ENCODE measurements around the gene GET3.
"Not testable (repeated sequence)": the region's sequence is repeated elsewhere in the genome, so short reads cannot be mapped to it uniquely, and the experiment has no call there.

The GET3 gene

GRCh38 chr19:12792853-12793289, 55.6 kb downstream of the GET3 start:
- Histone ChIP-seq H3K4me2 (peak overlapping the region; percentile 43 to 99 (median 97)), H3K9ac (peak overlapping the region; percentile 92 to 99 (median 98)), H3K4me3 (peak overlapping the region; percentile 90 to 98 (median 96)), H4K20me1 (peaks cover 18 to 34% (median 20%) of the 10 kb centered on the region in 11 experiments), H3K27ac (peak overlapping the region; percentile 95 to 100 (median 99)), H3K36me3 (peaks cover 0 to 12% (median 10%) of the 10 kb centered on the region in 11 experiments; a peak in 14 of 22 replicates), H3K27me3 (no peaks in the 10 kb centered on the region), H3K9me3 (replicated peaks in 1 of 11) (no peaks in the 10 kb centered on the region), H3K4me1 (peaks cover 39 to 54% (median 51%) of the 10 kb centered on the region in 10 experiments)
- no peak for TF ChIP-seq Cebpa-rat (IDR thresholded peaks at IDR 0.05)

GRCh38 chr19:12793290-12794195, 56.2 kb downstream of the GET3 start:
- Histone ChIP-seq H3K27me3 (no peaks in the 10 kb centered on the region), H3K4me2 (peak overlapping the region; percentile 85 to 99 (median 97)), H4K20me1 (peaks cover 18 to 34% (median 20%) of the 10 kb centered on the region in 11 experiments), H3K36me3 (peaks cover 3 to 18% (median 16%) of the 10 kb centered on the region in 11 experiments; a peak in 17 of 22 replicates), H3K4me1 (peaks cover 32 to 48% (median 44%) of the 10 kb centered on the region in 10 experiments), H3K4me3 (peak overlapping the region; percentile 90 to 98 (median 96)), H3K9ac (peak overlapping the region; percentile 92 to 99 (median 98)), H3K9me3 (replicated peaks in 1 of 11) (no peaks in the 10 kb centered on the region), H3K27ac (peak overlapping the region; percentile 95 to 100 (median 99))
- no peak for TF ChIP-seq Cebpa-rat (IDR thresholded peaks at IDR 0.05)

- Histone ChIP-seq H3K9ac (peak overlapping the region; percentile 92 to 99 (median 98)), H3K9me3 (replicated peaks in 1 of 11) (no peaks in the 10 kb centered on the region)
- TF ChIP-seq Cebpa-rat (IDR thresholded peaks at IDR 0.05) = no peak
Measured at GRCh38 chr19:12794196-12794941, 57.1 kb downstream of the GET3 start.

GRCh38 chr19:12794971-12795381, 57.7 kb downstream of the GET3 start:
- Histone ChIP-seq H4K20me1 (peaks cover 18 to 38% (median 28%) of the 10 kb centered on the region in 11 experiments), H3K9ac (peak overlapping the region in 10 of 11 experiments; percentile 92 to 99 (median 98); a peak in 10 of 22 replicates), H3K4me3 (peak overlapping the region in 3 of 10 experiments; percentile 97 to 98 (median 98); a peak in 3 of 20 replicates), H3K4me1 (peaks cover 26 to 42% (median 37%) of the 10 kb centered on the region in 10 experiments), H3K27ac (peak overlapping the region in 8 of 11 experiments; percentile 95 to 100 (median 99); a peak in 9 of 22 replicates), H3K4me2 (peak overlapping the region in 10 of 11 experiments; percentile 85 to 99 (median 98); a peak in 17 of 22 replicates), H3K36me3 (peaks cover 18 to 33% (median 30%) of the 10 kb centered on the region in 11 experiments; a peak in 21 of 22 replicates), H3K27me3 (no peaks in the 10 kb centered on the region), H3K9me3 (replicated peaks in 1 of 11) (no peaks in the 10 kb centered on the region)
- no peak for TF ChIP-seq Cebpa-rat (IDR thresholded peaks at IDR 0.05)

More at GRCh38 chr19:12794196-12794941, 57.1 kb downstream of the GET3 start:
- Histone ChIP-seq H4K20me1 (peaks cover 18 to 34% (median 21%) of the 10 kb centered on the region in 11 experiments), H3K27ac (peak overlapping the region; percentile 95 to 100 (median 99)), H3K4me3 (peak overlapping the region; percentile 90 to 98 (median 96)), H3K27me3 (no peaks in the 10 kb centered on the region), H3K4me2 (peak overlapping the region; percentile 85 to 99 (median 97)), H3K36me3 (peaks cover 12 to 27% (median 24%) of the 10 kb centered on the region in 11 experiments; a peak in 21 of 22 replicates), H3K4me1 (peaks cover 25 to 39% (median 36%) of the 10 kb centered on the region in 10 experiments)

GRCh38 chr19:12796146-12797071, 59.1 kb downstream of the GET3 start:
- peak overlapping the region in 3 of 10 experiments; percentile 2 to 23 (median 3); a peak in 3 of 20 replicates for H3K4me3 ChIP-seq
- H3K9me3 ChIP-seq (replicated peaks in 1 of 11) = no peaks in the 10 kb centered on the region
- peak overlapping the region in 6 of 11 experiments; percentile 14 to 100 (median 50); a peak in 8 of 22 replicates for H3K27ac ChIP-seq
- peaks cover 19 to 51% (median 27%) of the 10 kb centered on the region in 11 experiments for H4K20me1 ChIP-seq
- TF ChIP-seq Cebpa-rat (IDR thresholded peaks at IDR 0.05) = no peak
- peaks cover 34 to 45% (median 41%) of the 10 kb centered on the region in 10 experiments for H3K4me1 ChIP-seq
- H3K4me2 ChIP-seq = peak overlapping the region; percentile 47 to 97 (median 62)
- no peaks in the 10 kb centered on the region for H3K27me3 ChIP-seq
- H3K9ac ChIP-seq = peak overlapping the region; percentile 8 to 71 (median 48); a peak in 18 of 22 replicates
- peaks cover 21 to 39% (median 34%) of the 10 kb centered on the region in 11 experiments; a peak in 21 of 22 replicates for H3K36me3 ChIP-seq

- H3K36me3 ChIP-seq = peaks cover 21 to 39% (median 32%) of the 10 kb centered on the region in 11 experiments; a peak in 21 of 22 replicates
- H3K27ac ChIP-seq = no peak overlapping the region
- no peaks in the 10 kb centered on the region for H3K27me3 ChIP-seq
- peak overlapping the region in 2 of 11 experiments; percentile 8 to 27; a peak in 2 of 22 replicates for H3K9ac ChIP-seq
- TF ChIP-seq Cebpa-rat (IDR thresholded peaks at IDR 0.05) = no peak
- H3K9me3 ChIP-seq (replicated peaks in 1 of 11) = no peaks in the 10 kb centered on the region
- H3K4me1 ChIP-seq = peaks cover 37 to 49% (median 45%) of the 10 kb centered on the region in 10 experiments
- peaks cover 11 to 43% (median 20%) of the 10 kb centered on the region in 11 experiments for H4K20me1 ChIP-seq
- no peak overlapping the region for H3K4me3 ChIP-seq
- peak overlapping the region in 2 of 11 experiments; percentile 96 to 97; a peak in 2 of 22 replicates for H3K4me2 ChIP-seq
Measured at GRCh38 chr19:12797141-12797587, 59.9 kb downstream of the GET3 start.

GRCh38 chr19:12797607-12798006, 60.3 kb downstream of the GET3 start:
- H3K36me3 ChIP-seq = peaks cover 21 to 39% (median 31%) of the 10 kb centered on the region in 11 experiments; a peak in 21 of 22 replicates
- H3K27me3 ChIP-seq; H3K9me3 ChIP-seq (replicated peaks in 1 of 11); H3K27ac ChIP-seq; H3K9ac ChIP-seq; H3K4me2 ChIP-seq; H3K4me3 ChIP-seq: not testable (repeated sequence)
- peaks cover 41 to 54% (median 50%) of the 10 kb centered on the region in 10 experiments for H3K4me1 ChIP-seq
- H4K20me1 ChIP-seq = peaks cover 7 to 39% (median 15%) of the 10 kb centered on the region in 11 experiments

All from BLaER1 treated with 17β-estradiol and CSF1 and Interleukin-3, amounts not matched to agents 10 nM and 100 nM (cell line).